ENCODE data around the gene SAFB2.
A peak's percentile ranks its signal among the peaks of the same experiment; 100 is the strongest.

Gene SAFB2

GRCh38 chr19:5579697-5580096 is 42.9 kb downstream of the SAFB2 start:
- peaks cover 3 to 8% of the 10 kb centered on the region in 2 donors for H3K36me3 ChIP-seq (ENCODE audit: control insufficient read depth in 2 of 2, insufficient read depth in 2 of 2, low read length in 2 of 2)
- peaks cover 7% of the 10 kb centered on the region for H3K4me1 ChIP-seq (ENCODE audit: control insufficient read depth, insufficient read depth, low read length)
- no peaks in the 10 kb centered on the region for H3K9me3 ChIP-seq (ENCODE audit: control insufficient read depth in 2 of 2, low read length in 2 of 2)
- no peak overlapping the region for H3K9ac ChIP-seq (ENCODE audit: low read length in 2 of 2)
- H3K27me3 ChIP-seq (ENCODE audit: control insufficient read depth in 1 of 2, insufficient read depth in 2 of 2, low read length in 2 of 2), result no peaks in the 10 kb centered on the region
- H3K4me3 ChIP-seq (ENCODE audit: low read length in 2 of 2), result no peak overlapping the region
- H3K27ac ChIP-seq (ENCODE audit: low read length), result no peak overlapping the region

- no peak overlapping the region for H3K27ac ChIP-seq (ENCODE audit: low read length)
- no peak overlapping the region for H3K4me3 ChIP-seq (ENCODE audit: low read length in 2 of 2)
- no peaks in the 10 kb centered on the region for H3K9me3 ChIP-seq (ENCODE audit: control insufficient read depth in 2 of 2, low read length in 2 of 2)
- H3K4me1 ChIP-seq (ENCODE audit: control insufficient read depth, insufficient read depth, low read length), result peaks cover 7% of the 10 kb centered on the region
- H3K36me3 ChIP-seq (ENCODE audit: control insufficient read depth in 2 of 2, insufficient read depth in 2 of 2, low read length in 2 of 2), result peaks cover 3 to 8% of the 10 kb centered on the region in 2 donors
- H3K9ac ChIP-seq (ENCODE audit: low read length in 2 of 2), result no peak overlapping the region
- no peaks in the 10 kb centered on the region for H3K27me3 ChIP-seq (ENCODE audit: control insufficient read depth in 1 of 2, insufficient read depth in 2 of 2, low read length in 2 of 2)
Observed at GRCh38 chr19:5579286-5579685, 43.3 kb downstream of the SAFB2 start.

- peaks cover 3 to 8% of the 10 kb centered on the region in 2 donors for H3K36me3 ChIP-seq (ENCODE audit: control insufficient read depth in 2 of 2, insufficient read depth in 2 of 2, low read length in 2 of 2)
- no peaks in the 10 kb centered on the region for H3K27me3 ChIP-seq (ENCODE audit: control insufficient read depth in 1 of 2, insufficient read depth in 2 of 2, low read length in 2 of 2)
- peaks cover 7% of the 10 kb centered on the region for H3K4me1 ChIP-seq (ENCODE audit: control insufficient read depth, insufficient read depth, low read length)
- peak overlapping the region in 1 of 2 donors; percentile 52 for H3K4me3 ChIP-seq (ENCODE audit: low read length in 2 of 2)
- H3K27ac ChIP-seq (ENCODE audit: low read length), result no peak overlapping the region
- H3K9me3 ChIP-seq (ENCODE audit: control insufficient read depth in 2 of 2, low read length in 2 of 2), result no peaks in the 10 kb centered on the region
- no peak overlapping the region for H3K9ac ChIP-seq (ENCODE audit: low read length in 2 of 2)
Observed at GRCh38 chr19:5578097-5578846, 44.3 kb downstream of the SAFB2 start.

- Histone ChIP-seq H3K4me3 (ENCODE audit: low read length in 2 of 2) (no peak overlapping the region), H3K27me3 (ENCODE audit: control insufficient read depth in 1 of 2, insufficient read depth in 2 of 2, low read length in 2 of 2) (no peaks in the 10 kb centered on the region), H3K36me3 (ENCODE audit: control insufficient read depth in 2 of 2, insufficient read depth in 2 of 2, low read length in 2 of 2) (peaks cover 0 to 3% of the 10 kb centered on the region in 2 donors), H3K4me1 (ENCODE audit: control insufficient read depth, insufficient read depth, low read length) (peaks cover 7% of the 10 kb centered on the region), H3K9me3 (ENCODE audit: control insufficient read depth in 2 of 2, low read length in 2 of 2) (no peaks in the 10 kb centered on the region), H3K27ac (ENCODE audit: low read length) (no peak overlapping the region), H3K9ac (ENCODE audit: low read length in 2 of 2) (no peak overlapping the region)
Observed at GRCh38 chr19:5575590-5575989, 47.0 kb downstream of the SAFB2 start.

GRCh38 chr19:5572556-5573286 is 49.9 kb downstream of the SAFB2 start:
- Histone ChIP-seq H3K9ac (ENCODE audit: low read length in 2 of 2) (no peak overlapping the region), H3K36me3 (ENCODE audit: control insufficient read depth in 2 of 2, insufficient read depth in 2 of 2, low read length in 2 of 2) (no peaks in the 10 kb centered on the region), H3K9me3 (ENCODE audit: control insufficient read depth in 2 of 2, low read length in 2 of 2) (no peaks in the 10 kb centered on the region), H3K27me3 (ENCODE audit: control insufficient read depth in 1 of 2, insufficient read depth in 2 of 2, low read length in 2 of 2) (peaks cover 5 to 6% of the 10 kb centered on the region in 2 donors), H3K4me1 (ENCODE audit: control insufficient read depth, insufficient read depth, low read length) (peaks cover 5% of the 10 kb centered on the region), H3K27ac (ENCODE audit: low read length) (no peak overlapping the region), H3K4me3 (ENCODE audit: low read length in 2 of 2) (no peak overlapping the region)

- Histone ChIP-seq H3K4me3 (ENCODE audit: low read length in 2 of 2) (no peak overlapping the region), H3K9ac (ENCODE audit: low read length in 2 of 2) (no peak overlapping the region), H3K9me3 (ENCODE audit: control insufficient read depth in 2 of 2, low read length in 2 of 2) (no peaks in the 10 kb centered on the region), H3K27ac (ENCODE audit: low read length) (no peak overlapping the region), H3K36me3 (ENCODE audit: control insufficient read depth in 2 of 2, insufficient read depth in 2 of 2, low read length in 2 of 2) (no peaks in the 10 kb centered on the region), H3K27me3 (ENCODE audit: control insufficient read depth in 1 of 2, insufficient read depth in 2 of 2, low read length in 2 of 2) (peaks cover 10 to 15% of the 10 kb centered on the region in 2 donors), H3K4me1 (ENCODE audit: control insufficient read depth, insufficient read depth, low read length) (peaks cover 4% of the 10 kb centered on the region)
Observed at GRCh38 chr19:5571777-5572176, 50.8 kb downstream of the SAFB2 start.

GRCh38 chr19:5567970-5568407 is 54.6 kb downstream of the SAFB2 start:
- Histone ChIP-seq H3K27ac (ENCODE audit: low read length) (no peak overlapping the region), H3K4me1 (ENCODE audit: control insufficient read depth, insufficient read depth, low read length) (peaks cover 4% of the 10 kb centered on the region), H3K4me3 (ENCODE audit: low read length in 2 of 2) (no peak overlapping the region), H3K36me3 (ENCODE audit: control insufficient read depth in 2 of 2, insufficient read depth in 2 of 2, low read length in 2 of 2) (no peaks in the 10 kb centered on the region), H3K9ac (ENCODE audit: low read length in 2 of 2) (no peak overlapping the region), H3K9me3 (ENCODE audit: control insufficient read depth in 2 of 2, low read length in 2 of 2) (no peaks in the 10 kb centered on the region), H3K27me3 (ENCODE audit: control insufficient read depth in 1 of 2, insufficient read depth in 2 of 2, low read length in 2 of 2) (peaks cover 26 to 30% of the 10 kb centered on the region in 2 donors)

GRCh38 chr19:5567360-5567969 is 55.1 kb downstream of the SAFB2 start, which contains the start of gene TINCR:
Gene TINCR (minus strand): TSS chr19:5567953.
- peaks cover 26 to 30% of the 10 kb centered on the region in 2 donors for H3K27me3 ChIP-seq (ENCODE audit: control insufficient read depth in 1 of 2, insufficient read depth in 2 of 2, low read length in 2 of 2)
- H3K4me3 ChIP-seq (ENCODE audit: low read length in 2 of 2), result no peak within 1 kb of the TSS
- peaks cover 4% of the 10 kb centered on the region for H3K4me1 ChIP-seq (ENCODE audit: control insufficient read depth, insufficient read depth, low read length)
- H3K9ac ChIP-seq (ENCODE audit: low read length in 2 of 2), result no peak within 1 kb of the TSS
- no peaks in the 10 kb centered on the region for H3K9me3 ChIP-seq (ENCODE audit: control insufficient read depth in 2 of 2, low read length in 2 of 2)
- no peak within 1 kb of the TSS for H3K27ac ChIP-seq (ENCODE audit: low read length)
- no peaks in the 10 kb centered on the region for H3K36me3 ChIP-seq (ENCODE audit: control insufficient read depth in 2 of 2, insufficient read depth in 2 of 2, low read length in 2 of 2)

- Histone ChIP-seq H3K4me3 (ENCODE audit: low read length in 2 of 2) (no peak overlapping the region), H3K4me1 (ENCODE audit: control insufficient read depth, insufficient read depth, low read length) (peaks cover 4% of the 10 kb centered on the region), H3K36me3 (ENCODE audit: control insufficient read depth in 2 of 2, insufficient read depth in 2 of 2, low read length in 2 of 2) (no peaks in the 10 kb centered on the region), H3K27me3 (ENCODE audit: control insufficient read depth in 1 of 2, insufficient read depth in 2 of 2, low read length in 2 of 2) (peaks cover 34 to 40% of the 10 kb centered on the region in 2 donors), H3K27ac (ENCODE audit: low read length) (no peak overlapping the region), H3K9ac (ENCODE audit: low read length in 2 of 2) (no peak overlapping the region), H3K9me3 (ENCODE audit: control insufficient read depth in 2 of 2, low read length in 2 of 2) (peaks cover 5 to 6% of the 10 kb centered on the region in 2 donors)
Observed at GRCh38 chr19:5564930-5565329, 57.6 kb downstream of the SAFB2 start.

GRCh38 chr19:5563935-5564612 is 58.5 kb downstream of the SAFB2 start:
- Histone ChIP-seq H3K4me1 (ENCODE audit: control insufficient read depth, insufficient read depth, low read length) (peaks cover 4% of the 10 kb centered on the region), H3K9me3 (ENCODE audit: control insufficient read depth in 2 of 2, low read length in 2 of 2) (peaks cover 5 to 6% of the 10 kb centered on the region in 2 donors), H3K27ac (ENCODE audit: low read length) (no peak overlapping the region), H3K4me3 (ENCODE audit: low read length in 2 of 2) (no peak overlapping the region), H3K9ac (ENCODE audit: low read length in 2 of 2) (no peak overlapping the region), H3K27me3 (ENCODE audit: control insufficient read depth in 1 of 2, insufficient read depth in 2 of 2, low read length in 2 of 2) (peaks cover 34 to 40% of the 10 kb centered on the region in 2 donors), H3K36me3 (ENCODE audit: control insufficient read depth in 2 of 2, insufficient read depth in 2 of 2, low read length in 2 of 2) (no peaks in the 10 kb centered on the region)

Data from stomach smooth muscle (tissue), 2 donors.